Measurements from ENCODE around the gene VOPP1.
"Not testable (repeated sequence)": the region's sequence is repeated elsewhere in the genome, so short reads cannot be mapped to it uniquely, and the experiment has no call there.

VOPP1 gene

GRCh38 chr7:55472928-55473725 lies 99.2 kb downstream of the VOPP1 start:
- Histone ChIP-seq H3K4me3 (ENCODE audit: low read depth, low read length) (no peak overlapping the region), H3K27me3 (ENCODE audit: insufficient read depth, low read depth, severe bottlenecking) (no peaks in the 10 kb centered on the region), H3K27ac (no peak overlapping the region), H3K9me3 (ENCODE audit: severe bottlenecking) (no peaks in the 10 kb centered on the region), H3K36me3 (peaks cover 2% of the 10 kb centered on the region; the same call in 1 of the 2 replicates)
- no peak for TF ChIP-seq CTCF (IDR thresholded peaks at IDR 0.05; ENCODE audit: low read depth, low read length)
- no peak for DNase-seq

GRCh38 chr7:55472406-55472805 lies 99.9 kb downstream of the VOPP1 start:
- H3K27me3 ChIP-seq (ENCODE audit: insufficient read depth, low read depth, severe bottlenecking); H3K36me3 ChIP-seq; DNase-seq; H3K4me3 ChIP-seq (ENCODE audit: low read depth, low read length); H3K27ac ChIP-seq; H3K9me3 ChIP-seq (ENCODE audit: severe bottlenecking): not testable (repeated sequence)

GRCh38 chr7:55471594-55471993 lies 100.7 kb downstream of the VOPP1 start:
- DNase-seq; H3K4me3 ChIP-seq (ENCODE audit: low read depth, low read length); H3K27me3 ChIP-seq (ENCODE audit: insufficient read depth, low read depth, severe bottlenecking); H3K9me3 ChIP-seq (ENCODE audit: severe bottlenecking); H3K36me3 ChIP-seq; H3K27ac ChIP-seq: not testable (repeated sequence)

GRCh38 chr7:55470261-55470660 lies 102.0 kb downstream of the VOPP1 start:
- Histone ChIP-seq H3K27me3 (ENCODE audit: insufficient read depth, low read depth, severe bottlenecking) (no peaks in the 10 kb centered on the region), H3K36me3 (peaks cover 2% of the 10 kb centered on the region; the same call in 1 of the 2 replicates), H3K9me3 (ENCODE audit: severe bottlenecking) (no peaks in the 10 kb centered on the region), H3K4me3 (ENCODE audit: low read depth, low read length) (no peak overlapping the region), H3K27ac (no peak overlapping the region)
- no peak for DNase-seq
- no peak for TF ChIP-seq CTCF (IDR thresholded peaks at IDR 0.05; ENCODE audit: low read depth, low read length)

- no peak for TF ChIP-seq CTCF (IDR thresholded peaks at IDR 0.05; ENCODE audit: low read depth, low read length)
- Histone ChIP-seq H3K27me3 (ENCODE audit: insufficient read depth, low read depth, severe bottlenecking) (no peaks in the 10 kb centered on the region), H3K4me3 (ENCODE audit: low read depth, low read length) (no peak overlapping the region), H3K36me3 (peaks cover 4% of the 10 kb centered on the region; the same call in 1 of the 2 replicates), H3K27ac (no peak overlapping the region), H3K9me3 (ENCODE audit: severe bottlenecking) (no peaks in the 10 kb centered on the region)
- no peak for DNase-seq
These were observed 102.6 kb downstream of the VOPP1 start for GRCh38 chr7:55469721-55470120.

GRCh38 chr7:55469271-55469681 lies 103.0 kb downstream of the VOPP1 start:
- H3K27ac ChIP-seq: no peak overlapping the region
- H3K36me3 ChIP-seq: peaks cover 7% of the 10 kb centered on the region; the same call in 1 of the 2 replicates
- no peaks in the 10 kb centered on the region for H3K9me3 ChIP-seq (ENCODE audit: severe bottlenecking)
- no peaks in the 10 kb centered on the region for H3K27me3 ChIP-seq (ENCODE audit: insufficient read depth, low read depth, severe bottlenecking)
- DNase-seq: no peak
- TF ChIP-seq CTCF (IDR thresholded peaks at IDR 0.05; ENCODE audit: low read depth, low read length): no peak
- no peak overlapping the region for H3K4me3 ChIP-seq (ENCODE audit: low read depth, low read length)

DNA sequence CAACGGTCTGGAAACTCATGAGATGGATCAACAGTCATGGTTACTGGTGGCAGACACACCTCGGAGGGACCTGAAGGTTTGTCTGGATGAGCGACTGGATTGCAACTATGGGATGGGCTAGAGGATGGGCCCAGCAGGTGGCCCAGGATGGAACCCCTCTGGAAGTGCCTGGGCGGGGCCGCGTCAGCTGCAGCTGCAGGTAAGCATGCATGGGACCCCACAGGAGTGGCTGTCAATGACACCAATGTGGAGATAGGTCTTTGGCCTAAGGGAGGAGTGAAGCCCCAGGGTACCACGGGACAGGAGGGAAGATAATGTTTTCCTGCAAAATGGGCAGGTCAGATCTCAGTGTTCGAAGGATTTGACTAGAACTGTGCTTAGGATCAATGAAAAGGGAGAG lies 103.8 kb downstream of the VOPP1 start:
- H3K4me3 ChIP-seq (ENCODE audit: low read depth, low read length): no peak overlapping the region
- H3K36me3 ChIP-seq: peaks cover 7% of the 10 kb centered on the region; the same call in 1 of the 2 replicates
- H3K27me3 ChIP-seq (ENCODE audit: insufficient read depth, low read depth, severe bottlenecking): no peaks in the 10 kb centered on the region
- DNase-seq: no peak
- TF ChIP-seq CTCF (IDR thresholded peaks at IDR 0.05; ENCODE audit: low read depth, low read length): no peak
- H3K9me3 ChIP-seq (ENCODE audit: severe bottlenecking): no peaks in the 10 kb centered on the region
- no peak overlapping the region for H3K27ac ChIP-seq
